A673 (cell line): ENCODE results near the gene SVIL. TPM values are rescaled to one million over a fixed set of nuclear protein-coding genes. Genes with fewer than 3 reads are reported as not detected.
"Not testable (repeated sequence)": the region's sequence is repeated elsewhere in the genome, so short reads cannot be mapped to it uniquely, and the experiment has no call there.

ENCODE experiments used
- BruUV-seq: library from RNA; stranded (reverse); fragments of 400-500 nt; replicated peaks from 2 replicates; lab custom pipeline; 2021; lab: Mats Ljungman, UMichigan
- CTCF ChIA-PET: fragments of 300-600 bp; sonication (Branson Sonifier 250); formaldehyde crosslinking; loops from one replicate; lab custom pipeline; 2022; ENCODE audit warnings: antibody characterized with exemption; lab: Charles Lee
- POLR2A ChIA-PET: fragments of 300-600 bp; sonication (Branson Sonifier 250); formaldehyde crosslinking; loops from one replicate; lab custom pipeline; 2022; ENCODE audit warnings: antibody characterized with exemption; ENCODE audit not compliant: low non-redundant PET; lab: Charles Lee
- DNase-seq: peaks from one replicate; pipeline ENCODE4 v3.0.0-alpha.2; 2015; ENCODE audit warnings: low spot score
- H3K27ac ChIP-seq: fragments of 200-600 bp; sonication (generic); 2 replicates; pipeline ENCODE4 v1.5.1; 2016; ENCODE audit warnings: mixed run types, low read depth, mild to moderate bottlenecking, mixed read lengths, antibody characterized with exemption, low read length; ENCODE audit not compliant: poor library complexity, severe bottlenecking
- H3K27me3 ChIP-seq: fragments of 200-600 bp; sonication (generic); replicated peaks from 2 replicates; pipeline ENCODE4 v1.6.1; 2017; ENCODE audit warnings: mixed run types, low read depth, mild to moderate bottlenecking, mixed read lengths, antibody characterized with exemption, low read length; ENCODE audit not compliant: insufficient read depth, poor library complexity
- H3K36me3 ChIP-seq: fragments of 200-600 bp; sonication (generic); 2 replicates; pipeline ENCODE4 v1.6.1; 2016; ENCODE audit warnings: mixed run types, mild to moderate bottlenecking, mixed read lengths, antibody characterized with exemption, low read length; ENCODE audit not compliant: insufficient read depth, poor library complexity, severe bottlenecking
- H3K4me1 ChIP-seq: fragments of 200-600 bp; sonication (generic); 2 replicates; pipeline ENCODE4 v1.6.1; 2017; ENCODE audit warnings: mixed run types, mild to moderate bottlenecking, mixed read lengths, antibody characterized with exemption, low read length; ENCODE audit not compliant: insufficient read depth, poor library complexity, severe bottlenecking
- H3K4me3 ChIP-seq: fragments of 200-600 bp; sonication (generic); 2 replicates; pipeline ENCODE4 v1.5.1; 2016; ENCODE audit warnings: low read depth, mixed run types, mild to moderate bottlenecking, mixed read lengths, low read length; ENCODE audit not compliant: poor library complexity, severe bottlenecking
- H3K9me3 ChIP-seq: fragments of 200-600 bp; sonication (generic); 2 replicates; pipeline ENCODE4 v1.6.1; 2016; ENCODE audit warnings: mixed run types, low read depth, mild to moderate bottlenecking, mixed read lengths, antibody characterized with exemption, low read length; ENCODE audit not compliant: poor library complexity, severe bottlenecking
- CTCF ChIP-seq: fragments of 300-800, 200-600 bp; sonication (generic); conservative IDR thresholded peaks from 2 replicates; pipeline ENCODE4 v1.5.1; 2017; ENCODE audit warnings: low read depth, mild to moderate bottlenecking, antibody characterized with exemption, low read length, moderate library complexity, mixed read lengths
- EZH2 ChIP-seq: fragments of 200-600 bp; sonication (generic); IDR thresholded peaks from 2 replicates; pipeline ENCODE4 v1.6.1; 2017; ENCODE audit warnings: borderline replicate concordance, low read depth, mild to moderate bottlenecking, mixed read lengths, antibody characterized with exemption, low read length; ENCODE audit not compliant: poor library complexity, severe bottlenecking
- intact Hi-C: fragments of 100-400 bp; cut with micrococcal nuclease; formaldehyde crosslinking; loops from one replicate; pipeline ENCODE4 v1.10.0; 2022; ENCODE audit not compliant: unreplicated experiment
- total RNA-seq: library from RNA; stranded (reverse); gene quantifications from 2 replicates; pipeline ENCODE4 v1.2.3, GENCODE V29; 2021

Gene SVIL
- total RNA-seq, 1 experiment from 2014 or later: 31.9 TPM

GRCh38 chr10:29539412-29539811, 95.4 kb downstream of the SVIL start:
- H3K36me3 ChIP-seq: no peaks in the 10 kb centered on the region
- DNase-seq: no peak
- H3K9me3 ChIP-seq: no peaks in the 10 kb centered on the region
- TF ChIP-seq EZH2: no peak
- TF ChIP-seq CTCF: no peak
- H3K27ac ChIP-seq: no peak overlapping the region
- POLR2A ChIA-PET: no interaction called here
- intact Hi-C loops: no loop called here
- H3K4me1 ChIP-seq: peaks cover 8% of the 10 kb centered on the region
- no peaks in the 10 kb centered on the region for H3K27me3 ChIP-seq
- H3K4me3 ChIP-seq: no peak overlapping the region
- BruUV-seq: no TSS peak
- CTCF ChIA-PET: no interaction called here

- Histone ChIP-seq H3K27ac (no peak overlapping the region), H3K4me1 (peaks cover 8% of the 10 kb centered on the region), H3K36me3 (no peaks in the 10 kb centered on the region), H3K4me3 (no peak overlapping the region), H3K9me3 (no peaks in the 10 kb centered on the region), H3K27me3 (no peaks in the 10 kb centered on the region)
- BruUV-seq: no TSS peak
- ChIA-PET CTCF (no interaction called here), POLR2A (no interaction called here)
- intact Hi-C loops: no loop called here
- TF ChIP-seq EZH2 (no peak), CTCF (no peak)
- no peak for DNase-seq
Measured at GRCh38 chr10:29537799-29538198, 97.0 kb downstream of the SVIL start.

- H3K4me1 ChIP-seq, intact Hi-C loops, H3K27me3 ChIP-seq, H3K27ac ChIP-seq, BruUV-seq, H3K9me3 ChIP-seq, H3K4me3 ChIP-seq, DNase-seq, H3K36me3 ChIP-seq: not testable (repeated sequence)
- POLR2A ChIA-PET: interaction anchor here (0.7 kb wide), 1 partner anchor 18 kb away, joined by 8 read pairs; no protein-coding TSS in a partner anchor
- CTCF ChIA-PET: interaction anchor here (0.7 kb wide), 1 partner anchor 1045 kb away, joined by 16 read pairs; no protein-coding TSS in a partner anchor
Measured at GRCh38 chr10:29536691-29537090, 98.1 kb downstream of the SVIL start.
